Measurements from ENCODE around the gene KRTAP13-2. TPM values are rescaled to one million over a fixed set of nuclear protein-coding genes. Genes with fewer than 3 reads are reported as not detected.

The KRTAP13-2 gene, protein sequence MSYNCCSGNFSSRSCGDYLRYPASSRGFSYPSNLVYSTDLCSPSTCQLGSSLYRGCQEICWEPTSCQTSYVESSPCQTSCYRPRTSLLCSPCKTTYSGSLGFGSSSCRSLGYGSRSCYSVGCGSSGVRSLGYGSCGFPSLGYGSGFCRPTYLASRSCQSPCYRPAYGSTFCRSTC
- total RNA-seq: not detected in 2 replicates

DNA sequence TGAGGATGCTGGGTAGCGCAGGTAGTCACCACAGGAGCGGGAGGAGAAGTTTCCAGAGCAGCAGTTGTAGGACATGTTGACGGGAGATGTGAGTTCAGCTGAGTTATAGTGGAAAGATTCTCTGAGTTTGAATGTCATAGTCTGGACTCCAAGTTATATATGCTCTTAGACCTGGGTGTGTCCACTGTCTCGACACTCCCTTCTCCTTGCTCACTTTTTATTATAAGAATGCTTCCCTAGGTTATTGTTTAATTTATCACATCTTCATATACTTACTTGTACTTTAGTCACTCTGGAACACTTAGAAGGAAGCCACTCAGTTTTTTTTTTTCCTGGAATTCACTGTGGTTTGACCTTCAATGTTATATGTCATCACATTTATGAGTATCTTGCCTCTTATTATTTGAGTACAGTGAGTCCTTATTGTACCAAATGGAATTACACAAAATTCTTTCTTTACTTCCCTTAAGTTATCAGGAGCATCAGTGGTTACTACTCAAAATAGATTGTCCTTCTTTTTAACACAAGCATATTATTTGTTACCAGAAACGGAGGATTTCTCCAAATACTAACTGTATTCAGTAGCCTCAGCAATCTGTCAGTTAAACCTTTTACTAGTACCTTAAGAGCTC, at the start of gene KRTAP13-2:
Gene KRTAP13-2, minus strand, starts transcription at position 133 of the 632 bp plus-strand sequence. Its CDS starts 58 bp downstream, at position 75.

DNA sequence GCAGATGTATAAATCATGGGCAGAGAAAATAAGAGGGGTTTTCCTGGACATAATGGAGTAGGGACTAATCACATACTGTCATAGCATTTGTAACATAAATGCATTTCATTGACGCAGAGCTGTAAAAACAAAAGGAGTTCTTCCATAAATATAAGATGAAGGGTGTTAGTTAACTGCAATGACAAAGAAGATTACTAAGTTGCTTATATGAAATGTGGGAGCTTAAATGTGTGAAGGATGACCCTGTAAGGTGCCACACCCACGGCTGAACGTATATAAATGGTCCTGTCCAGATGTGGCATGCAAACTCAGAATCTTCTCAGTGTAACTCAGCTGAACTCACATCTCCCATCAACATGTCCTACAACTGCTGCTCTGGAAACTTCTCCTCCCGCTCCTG, 23.7 kb upstream of the KRTAP13-2 start, which contains the start of gene KRTAP13-1:
Gene KRTAP13-1, plus strand, starts transcription at position 301 of the 400 bp plus-strand sequence. Its CDS starts 56 bp downstream, at position 357.

DNA sequence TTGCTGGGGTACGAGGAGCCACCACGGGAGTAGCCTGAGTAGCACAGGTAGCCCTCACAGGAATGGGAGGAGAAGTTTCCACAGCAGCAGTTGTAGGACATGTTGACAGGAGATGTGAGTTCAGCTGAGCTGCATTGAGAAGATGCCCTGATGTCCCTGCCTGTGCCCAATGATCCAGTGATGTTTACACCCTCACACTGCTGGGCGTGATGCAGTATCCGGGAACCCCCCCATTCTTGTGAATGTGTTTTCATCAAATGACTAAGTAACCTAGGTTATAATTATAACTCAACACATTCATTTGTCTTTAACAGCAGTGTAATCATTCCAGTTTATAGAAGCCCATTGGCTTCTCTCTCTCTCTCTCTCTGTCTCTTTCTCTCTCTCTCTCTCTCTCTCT, 23.6 kb downstream of the KRTAP13-2 start, which contains the start of gene KRTAP23-1:
Gene KRTAP23-1, minus strand, starts transcription at position 101 of the 400 bp plus-strand sequence. Its CDS starts 0 bp downstream, at position 101.

DNA sequence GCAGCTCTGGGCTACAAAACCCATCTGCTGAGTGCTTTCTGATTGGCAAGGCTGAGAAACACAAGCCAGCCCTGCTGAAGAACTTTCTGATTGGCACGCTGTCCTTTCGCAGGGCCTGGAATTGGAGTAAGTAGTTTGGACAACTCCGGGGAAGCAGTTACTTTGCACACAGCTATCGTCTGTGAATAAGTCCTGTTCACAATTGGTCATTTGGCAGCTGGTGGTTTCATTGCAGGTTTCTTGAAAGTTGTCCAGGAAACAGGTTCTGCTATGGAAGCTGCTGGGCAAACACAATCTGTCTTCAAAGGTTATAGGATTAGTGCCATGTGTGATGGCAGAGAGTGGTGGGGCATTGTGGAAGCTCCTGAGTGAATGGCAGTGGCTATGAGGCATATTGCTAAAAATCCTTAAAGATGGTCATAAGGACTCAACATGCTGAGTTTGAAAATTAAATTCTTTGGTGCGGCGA, 34.8 kb downstream of the KRTAP13-2 start, which contains the start of gene KRTAP27-1:
Gene KRTAP27-1, minus strand, starts transcription at position 419 of the 469 bp plus-strand sequence. Its CDS starts 26 bp downstream, at position 393.

Other genes with a start within 250 kb of the KRTAP13-2 start
- not detected in 2 replicates for gene CLDN17, start 205.5 kb downstream of the KRTAP13-2 start, total RNA-seq
- gene CLDN8, start 156.2 kb downstream of the KRTAP13-2 start, total RNA-seq: not detected in 2 replicates
- gene KRTAP24-1, start 89.3 kb downstream of the KRTAP13-2 start, total RNA-seq: not detected in 2 replicates
- not detected in 2 replicates for gene KRTAP25-1, start 82.8 kb downstream of the KRTAP13-2 start, total RNA-seq
- not detected in 2 replicates for gene KRTAP26-1, start 52.0 kb downstream of the KRTAP13-2 start, total RNA-seq
- not detected in 2 replicates for gene KRTAP27-1, start 34.6 kb downstream of the KRTAP13-2 start, total RNA-seq
- gene KRTAP23-1, start 23.7 kb downstream of the KRTAP13-2 start, total RNA-seq: not detected in 2 replicates
- gene KRTAP13-1, start 23.8 kb upstream of the KRTAP13-2 start, total RNA-seq: not detected in 2 replicates
- not detected in 2 replicates for gene KRTAP13-3, start 53.7 kb upstream of the KRTAP13-2 start, total RNA-seq
- not detected in 2 replicates for gene KRTAP13-4, start 57.9 kb upstream of the KRTAP13-2 start, total RNA-seq
- gene KRTAP15-1, start 68.0 kb upstream of the KRTAP13-2 start, total RNA-seq: not detected in 2 replicates
- not detected in 2 replicates for gene KRTAP19-1, start 108.1 kb upstream of the KRTAP13-2 start, total RNA-seq
- not detected in 2 replicates for gene KRTAP19-2, start 115.2 kb upstream of the KRTAP13-2 start, total RNA-seq
- not detected in 2 replicates for gene KRTAP19-3, start 119.7 kb upstream of the KRTAP13-2 start, total RNA-seq
- not detected in 2 replicates for gene KRTAP19-4, start 124.9 kb upstream of the KRTAP13-2 start, total RNA-seq
- gene KRTAP19-5, start 129.9 kb upstream of the KRTAP13-2 start, total RNA-seq: not detected in 2 replicates
- gene KRTAP19-6, start 169.6 kb upstream of the KRTAP13-2 start, total RNA-seq: not detected in 2 replicates
- not detected in 2 replicates for gene KRTAP19-7, start 189.0 kb upstream of the KRTAP13-2 start, total RNA-seq
- gene KRTAP22-2, start 218.1 kb upstream of the KRTAP13-2 start, total RNA-seq: not detected in 2 replicates
- not detected in 2 replicates for gene KRTAP6-3, start 220.2 kb upstream of the KRTAP13-2 start, total RNA-seq
- gene KRTAP6-2, start 226.6 kb upstream of the KRTAP13-2 start, total RNA-seq: not detected in 2 replicates
- not detected in 2 replicates for gene KRTAP22-1, start 228.8 kb upstream of the KRTAP13-2 start, total RNA-seq
- gene KRTAP6-1, start 241.7 kb upstream of the KRTAP13-2 start, total RNA-seq: not detected in 2 replicates
- not detected in 2 replicates for gene KRTAP20-1, start 244.2 kb upstream of the KRTAP13-2 start, total RNA-seq
- not detected in 2 replicates for gene KRTAP20-4, start 248.4 kb upstream of the KRTAP13-2 start, total RNA-seq